NB4 (cell line): Measurements from ENCODE around the gene VEGFB.

ENCODE experiments used
- MYC ChIP-seq: IDR thresholded peaks from 2 replicates; pipeline ENCODE4 v1.6.1; 2011; ENCODE audit warnings: low read depth, low read length
- POLR2A ChIP-seq: IDR thresholded peaks from 2 replicates; pipeline ENCODE4 v1.6.1; 2011; ENCODE audit warnings: mild to moderate bottlenecking; ENCODE audit not compliant: insufficient read length; ENCODE audit errors: extremely low read depth
- TF ChIP-seq, protein P1 (sequence below): IDR thresholded peaks from one replicate; pipeline ENCODE4 v1.5.1; 2012; ENCODE audit warnings: low read depth, low read length

DNA sequence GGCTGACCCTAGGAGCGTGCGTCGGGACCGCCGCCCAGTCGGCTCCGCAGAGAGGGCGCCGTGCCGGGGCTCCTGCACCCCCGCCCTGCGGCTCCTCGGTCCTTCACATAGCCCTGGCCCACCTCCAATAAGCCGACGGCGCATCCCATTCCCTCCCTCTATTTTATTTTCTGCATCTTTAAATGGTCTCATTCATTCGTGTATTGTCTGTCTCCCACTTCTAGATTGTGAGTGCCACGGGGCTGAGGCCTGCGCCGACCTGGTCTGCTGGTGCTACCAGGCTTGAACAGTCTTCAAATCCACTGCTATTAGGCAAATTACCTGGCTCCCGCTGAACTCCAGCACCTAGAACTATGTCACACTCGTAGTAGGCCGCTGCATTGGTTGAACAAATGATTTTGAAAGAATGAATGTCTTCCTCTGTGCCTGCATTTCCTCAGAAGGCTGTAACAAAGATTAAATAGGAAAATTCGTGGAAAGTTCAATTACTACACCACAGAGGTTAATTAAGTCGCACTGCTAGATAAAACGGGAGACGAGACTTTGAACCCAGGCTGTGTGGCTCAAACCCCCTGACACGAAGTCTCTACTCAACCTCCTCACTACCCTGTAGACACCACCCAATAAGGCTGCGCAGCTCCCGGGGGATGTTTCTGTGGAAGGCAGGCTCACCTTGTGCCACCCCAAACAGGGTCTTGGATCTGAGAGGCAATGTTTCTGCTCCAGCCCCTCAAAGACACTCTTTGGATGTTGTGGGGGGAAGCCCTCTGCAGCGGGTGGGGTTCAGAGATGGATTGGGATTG, 13.5 kb downstream of the VEGFB start:
- TF ChIP-seq, protein P1, sequence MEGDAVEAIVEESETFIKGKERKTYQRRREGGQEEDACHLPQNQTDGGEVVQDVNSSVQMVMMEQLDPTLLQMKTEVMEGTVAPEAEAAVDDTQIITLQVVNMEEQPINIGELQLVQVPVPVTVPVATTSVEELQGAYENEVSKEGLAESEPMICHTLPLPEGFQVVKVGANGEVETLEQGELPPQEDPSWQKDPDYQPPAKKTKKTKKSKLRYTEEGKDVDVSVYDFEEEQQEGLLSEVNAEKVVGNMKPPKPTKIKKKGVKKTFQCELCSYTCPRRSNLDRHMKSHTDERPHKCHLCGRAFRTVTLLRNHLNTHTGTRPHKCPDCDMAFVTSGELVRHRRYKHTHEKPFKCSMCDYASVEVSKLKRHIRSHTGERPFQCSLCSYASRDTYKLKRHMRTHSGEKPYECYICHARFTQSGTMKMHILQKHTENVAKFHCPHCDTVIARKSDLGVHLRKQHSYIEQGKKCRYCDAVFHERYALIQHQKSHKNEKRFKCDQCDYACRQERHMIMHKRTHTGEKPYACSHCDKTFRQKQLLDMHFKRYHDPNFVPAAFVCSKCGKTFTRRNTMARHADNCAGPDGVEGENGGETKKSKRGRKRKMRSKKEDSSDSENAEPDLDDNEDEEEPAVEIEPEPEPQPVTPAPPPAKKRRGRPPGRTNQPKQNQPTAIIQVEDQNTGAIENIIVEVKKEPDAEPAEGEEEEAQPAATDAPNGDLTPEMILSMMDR: no peak
- TF ChIP-seq POLR2A (no peak), MYC (no peak)
